Colonic mucosa (tissue), 4 donors: ENCODE results near the gene LRRTM3. TPM values are rescaled to one million over a fixed set of nuclear protein-coding genes. Genes with fewer than 3 reads are reported as not detected.

Experiments used
- DNase-seq: peaks from one replicate; pipeline ENCODE4 v3.0.0-alpha.2; 2020
- H3K27ac ChIP-seq: fragments of 200-600 bp; one replicate; pipeline ENCODE4 v1.8.0; 2021
- H3K27me3 ChIP-seq: fragments of 200-600 bp; one replicate; pipeline ENCODE4 v1.8.0; 2021
- H3K36me3 ChIP-seq: fragments of 200-600 bp; one replicate; pipeline ENCODE4 v1.8.0; 2021
- H3K4me1 ChIP-seq: fragments of 200-600 bp; one replicate; pipeline ENCODE4 v1.8.0; 2021; ENCODE audit warnings: mild to moderate bottlenecking
- H3K4me3 ChIP-seq: fragments of 200-600 bp; one replicate; pipeline ENCODE4 v1.8.0; 2021
- H3K9ac ChIP-seq, 2 donors: one replicate each; pipeline ENCODE4 v1.7.0; 2013; ENCODE audit warnings: control low read depth in 2 of 2, low read depth in 2 of 2, low read length in 2 of 2
- H3K9me3 ChIP-seq: fragments of 200-600 bp; one replicate; pipeline ENCODE4 v1.8.0; 2021
- intact Hi-C: fragments of 100-400 bp; cut with DNase I; formaldehyde crosslinking; loops from one replicate; pipeline ENCODE4 v1.14.1; 2022
- total RNA-seq, 2 donors: library from RNA; stranded (reverse); fragmentation: NEBNext Ultra II Directional in 1 of 2; extraction: Animal tissue kit (Norgen Biotek cat#: 25700) in 1 of 2; gene quantifications; one replicate each; pipeline ENCODE4 v1.2.1, GENCODE V29; 2021
- TF ChIP-seq, protein P1 (sequence below): fragments of 200-600 bp; IDR thresholded peaks from one replicate; pipeline ENCODE4 v1.8.0; 2022; ENCODE audit warnings: antibody characterized with exemption, mild to moderate bottlenecking
- donor health status: healthy.
- donor health status: DM: no; HTN: no; CAD: no.
- donor health status: DM: no; HTN: no; CAD: no.

Gene LRRTM3
- total RNA-seq, 2 donors from 2014 or later: not detected

GRCh38 chr10:67076144-67076543 is 150.3 kb downstream of the LRRTM3 start:
- Histone ChIP-seq H3K4me1 (no peaks in the 10 kb centered on the region), H3K27ac (no peak overlapping the region), H3K27me3 (no peaks in the 10 kb centered on the region), H3K9ac (no peak overlapping the region), H3K36me3 (no peaks in the 10 kb centered on the region), H3K9me3 (no peaks in the 10 kb centered on the region), H3K4me3 (no peak overlapping the region)
- TF ChIP-seq, protein P1, sequence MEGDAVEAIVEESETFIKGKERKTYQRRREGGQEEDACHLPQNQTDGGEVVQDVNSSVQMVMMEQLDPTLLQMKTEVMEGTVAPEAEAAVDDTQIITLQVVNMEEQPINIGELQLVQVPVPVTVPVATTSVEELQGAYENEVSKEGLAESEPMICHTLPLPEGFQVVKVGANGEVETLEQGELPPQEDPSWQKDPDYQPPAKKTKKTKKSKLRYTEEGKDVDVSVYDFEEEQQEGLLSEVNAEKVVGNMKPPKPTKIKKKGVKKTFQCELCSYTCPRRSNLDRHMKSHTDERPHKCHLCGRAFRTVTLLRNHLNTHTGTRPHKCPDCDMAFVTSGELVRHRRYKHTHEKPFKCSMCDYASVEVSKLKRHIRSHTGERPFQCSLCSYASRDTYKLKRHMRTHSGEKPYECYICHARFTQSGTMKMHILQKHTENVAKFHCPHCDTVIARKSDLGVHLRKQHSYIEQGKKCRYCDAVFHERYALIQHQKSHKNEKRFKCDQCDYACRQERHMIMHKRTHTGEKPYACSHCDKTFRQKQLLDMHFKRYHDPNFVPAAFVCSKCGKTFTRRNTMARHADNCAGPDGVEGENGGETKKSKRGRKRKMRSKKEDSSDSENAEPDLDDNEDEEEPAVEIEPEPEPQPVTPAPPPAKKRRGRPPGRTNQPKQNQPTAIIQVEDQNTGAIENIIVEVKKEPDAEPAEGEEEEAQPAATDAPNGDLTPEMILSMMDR: no peak
- intact Hi-C loops: no loop called here
- no peak for DNase-seq

DNA sequence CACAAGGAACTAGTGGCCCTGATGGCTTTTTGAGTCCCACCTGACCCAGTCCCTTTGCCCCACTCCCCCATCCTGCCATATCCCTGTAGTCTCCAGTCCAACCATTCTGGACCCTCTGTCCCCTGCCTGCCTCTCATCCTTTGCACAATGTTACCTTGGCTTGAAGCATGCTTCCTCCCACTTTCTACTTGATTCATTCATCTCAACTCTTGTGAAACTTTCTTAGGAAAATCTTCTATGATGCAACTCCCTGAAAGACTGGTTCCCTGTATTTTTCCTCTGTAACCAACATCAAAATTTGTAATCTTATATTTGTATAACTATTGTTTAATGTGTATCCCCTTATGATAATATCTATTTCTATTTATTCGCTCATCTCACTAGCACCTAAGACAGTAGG is 151.5 kb downstream of the LRRTM3 start:
- H3K9me3 ChIP-seq: no peaks in the 10 kb centered on the region
- no peak for DNase-seq
- no peaks in the 10 kb centered on the region for H3K4me1 ChIP-seq
- H3K4me3 ChIP-seq: no peak overlapping the region
- no peaks in the 10 kb centered on the region for H3K36me3 ChIP-seq
- H3K9ac ChIP-seq: no peak overlapping the region
- no peak overlapping the region for H3K27ac ChIP-seq
- TF ChIP-seq, protein P1: no peak
- intact Hi-C loops: no loop called here
- no peaks in the 10 kb centered on the region for H3K27me3 ChIP-seq

GRCh38 chr10:67079126-67079525 is 153.3 kb downstream of the LRRTM3 start:
- Histone ChIP-seq H3K27me3 (no peaks in the 10 kb centered on the region), H3K36me3 (no peaks in the 10 kb centered on the region), H3K4me3 (no peak overlapping the region), H3K4me1 (no peaks in the 10 kb centered on the region), H3K27ac (no peak overlapping the region), H3K9ac (no peak overlapping the region), H3K9me3 (no peaks in the 10 kb centered on the region)
- no peak for DNase-seq
- TF ChIP-seq, protein P1: no peak
- intact Hi-C loops: no loop called here

GRCh38 chr10:67086327-67087134 is 160.7 kb downstream of the LRRTM3 start:
- Histone ChIP-seq H3K36me3 (no peaks in the 10 kb centered on the region), H3K27ac (no peak overlapping the region), H3K9ac (no peak overlapping the region), H3K9me3 (no peaks in the 10 kb centered on the region), H3K4me1 (no peaks in the 10 kb centered on the region), H3K27me3 (no peaks in the 10 kb centered on the region), H3K4me3 (no peak overlapping the region)
- TF ChIP-seq, protein P1: no peak
- intact Hi-C loops: no loop called here
- DNase-seq: no peak

- no peak for DNase-seq
- intact Hi-C loops: no loop called here
- H3K9me3 ChIP-seq: no peaks in the 10 kb centered on the region
- no peaks in the 10 kb centered on the region for H3K36me3 ChIP-seq
- H3K27ac ChIP-seq: no peak overlapping the region
- TF ChIP-seq, protein P1: no peak
- no peak overlapping the region for H3K4me3 ChIP-seq
- no peaks in the 10 kb centered on the region for H3K27me3 ChIP-seq
- H3K9ac ChIP-seq: no peak overlapping the region
- H3K4me1 ChIP-seq: no peaks in the 10 kb centered on the region
Measured at GRCh38 chr10:67087135-67087425, 161.2 kb downstream of the LRRTM3 start.
